HCT116 (cell line): Measurements from ENCODE around the gene TBC1D19. TPM values are rescaled to one million over a fixed set of nuclear protein-coding genes. Genes with fewer than 3 reads are reported as not detected.
"Not testable (repeated sequence)": the region's sequence is repeated elsewhere in the genome, so short reads cannot be mapped to it uniquely, and the experiment has no call there.

Source experiments
- ATAC-seq: fragments of 200-7000 bp; cut with Tn5 transposase; 2 replicates; pipeline ENCODE4 v1.9.1; 2020; ENCODE audit warnings: mild to moderate bottlenecking, moderate library complexity
- BruUV-seq: library from RNA; stranded (reverse); fragments of 400-500 nt; replicated peaks from 2 replicates; lab custom pipeline; 2021; lab: Mats Ljungman, UMichigan
- CTCF ChIA-PET: fragments of 300-600 bp; sonication (Branson Sonifier 250); formaldehyde crosslinking; loops from one replicate; lab custom pipeline; 2021; ENCODE audit warnings: antibody characterized with exemption; lab: Charles Lee
- POLR2A ChIA-PET: fragments of 300-600, 350-600 bp; sonication (Branson Sonifier 250); formaldehyde crosslinking; loops from one replicate; lab custom pipeline; 2021; ENCODE audit warnings: antibody characterized with exemption; lab: Charles Lee
- RAD21 ChIA-PET, 2 experiments: fragments of 300-600 bp; sonication (Branson Sonifier 250); formaldehyde crosslinking; loops; one replicate each; lab custom pipeline; 2023; ENCODE audit warnings: low total read pairs in 2 of 2; ENCODE audit not compliant: uncharacterized antibody in 2 of 2, unreplicated experiment in 2 of 2, low non-redundant PET in 1 of 2; lab: Charles Lee
- DNase-seq: peaks from one replicate; pipeline ENCODE4 v3.0.0-alpha.2; 2010; ENCODE audit warnings: low read depth, low spot score
- H2AFZ ChIP-seq: fragments of 200-600 bp; shearing (Covaris generic), sonication (generic); 2 replicates; pipeline ENCODE4 v1.6.1; 2017; ENCODE audit warnings: low read depth, mixed run types, mixed read lengths, antibody characterized with exemption, low read length; ENCODE audit not compliant: poor library complexity, severe bottlenecking
- H3K27ac ChIP-seq: 2 replicates; pipeline ENCODE4 v1.5.1; 2012; ENCODE audit warnings: low read depth, low read length
- H3K27me3 ChIP-seq: fragments of 200-600 bp; sonication (generic); 2 replicates; pipeline ENCODE4 v1.6.1; 2016; ENCODE audit warnings: mixed run types, low read length, mixed read lengths; ENCODE audit not compliant: insufficient read depth
- H3K36me3 ChIP-seq, 2 experiments: fragments of 200-500 bp in 1 of 2; fragments of 200-600 bp in 1 of 2; sonication (Bioruptor generic) in 1 of 2; sonication (generic) in 1 of 2; 2 replicates each; pipeline versions ENCODE4 v1.5.1 to v1.6.1; 2014 to 2016; ENCODE audit warnings: low read length in 2 of 2, inconsistent platforms in 1 of 2, mixed read lengths in 1 of 2, mixed run types in 1 of 2; ENCODE audit not compliant: insufficient read depth in 2 of 2, control insufficient read depth in 1 of 2
- H3K4me1 ChIP-seq, 2 experiments: fragments of 200-600 bp in 1 of 2; sonication (generic) in 1 of 2; 2 replicates each; pipeline versions ENCODE4 v1.5.1 to v1.6.1; 2012 to 2017; ENCODE audit warnings: low read length in 2 of 2, inconsistent platforms in 1 of 2, mild to moderate bottlenecking in 1 of 2, mixed read lengths in 1 of 2, mixed run types in 1 of 2, moderate library complexity in 1 of 2; ENCODE audit not compliant: insufficient read depth in 2 of 2, control insufficient read depth in 1 of 2
- H3K4me2 ChIP-seq: fragments of 200-600 bp; sonication (generic); 2 replicates; pipeline ENCODE4 v1.6.1; 2017; ENCODE audit warnings: mixed run types, low read length, mixed read lengths
- H3K4me3 ChIP-seq, 2 experiments: fragments of 200-600 bp in 1 of 2; sonication (generic) in 1 of 2; replicated peaks in 1 of 2; 2 replicates each; pipeline ENCODE4 v1.5.1; 2011 to 2016; ENCODE audit warnings: low read length in 2 of 2, control low read depth in 1 of 2, low read depth in 1 of 2, mild to moderate bottlenecking in 1 of 2, mixed read lengths in 1 of 2, mixed run types in 1 of 2
- H3K79me2 ChIP-seq: fragments of 200-600 bp; sonication (generic); 2 replicates; pipeline ENCODE4 v1.6.1; 2017; ENCODE audit warnings: mild to moderate bottlenecking, mixed run types, low read length, moderate library complexity, mixed read lengths; ENCODE audit not compliant: insufficient read depth
- H3K9ac ChIP-seq: fragments of 200-600 bp; sonication (generic); 2 replicates; pipeline ENCODE4 v1.6.1; 2016; ENCODE audit warnings: low read length, mixed read lengths
- H3K9me2 ChIP-seq: fragments of 200-600 bp; sonication (generic), shearing (Covaris generic); 2 replicates; pipeline ENCODE4 v1.6.1; 2017; ENCODE audit warnings: mixed run types, mild to moderate bottlenecking, moderate library complexity; ENCODE audit not compliant: insufficient read depth
- H3K9me3 ChIP-seq, 2 experiments: fragments of 200-500 bp in 1 of 2; fragments of 200-600 bp in 1 of 2; sonication (Bioruptor generic) in 1 of 2; sonication (generic) in 1 of 2; 2 replicates each; pipeline ENCODE4 v1.6.1; 2014 to 2017; ENCODE audit warnings: low read length in 2 of 2, mixed read lengths in 2 of 2, inconsistent platforms in 1 of 2, low read depth in 1 of 2, mild to moderate bottlenecking in 1 of 2, mixed run types in 1 of 2, moderate library complexity in 1 of 2; ENCODE audit not compliant: control insufficient read depth in 1 of 2, insufficient read depth in 1 of 2
- H4K20me1 ChIP-seq: fragments of 200-600 bp; sonication (generic), shearing (Covaris generic); 2 replicates; pipeline ENCODE4 v1.6.1; 2017; ENCODE audit warnings: mixed run types, mild to moderate bottlenecking, moderate library complexity; ENCODE audit not compliant: insufficient read depth
- ATF3 ChIP-seq: IDR thresholded peaks from 2 replicates; pipeline ENCODE4 v1.6.1; 2012
- CBX3 ChIP-seq: IDR thresholded peaks from 2 replicates; pipeline ENCODE4 v1.6.1; 2012; ENCODE audit warnings: low read depth
- ELF1 ChIP-seq: IDR thresholded peaks from 2 replicates; pipeline ENCODE4 v1.6.1; 2012; ENCODE audit warnings: low read depth, borderline replicate concordance
- EZH2phosphoT487 ChIP-seq: fragments of 200-600 bp; IDR thresholded peaks from 2 replicates; pipeline ENCODE4 v1.6.1; 2018; ENCODE audit warnings: antibody characterized with exemption, borderline replicate concordance
- JUND ChIP-seq: IDR thresholded peaks from 2 replicates; pipeline ENCODE4 v1.6.1; 2012
- MAX ChIP-seq: IDR thresholded peaks from 2 replicates; pipeline ENCODE4 v1.6.1; 2012
- POLR2A ChIP-seq: IDR thresholded peaks from 2 replicates; pipeline ENCODE4 v1.7.0; 2011; ENCODE audit warnings: borderline replicate concordance; ENCODE audit not compliant: insufficient read depth, insufficient read length; ENCODE audit errors: extremely low read depth
- POLR2AphosphoS5 ChIP-seq: IDR thresholded peaks from 2 replicates; pipeline ENCODE4 v1.6.1; 2011; ENCODE audit warnings: mild to moderate bottlenecking, low read depth, low read length, moderate library complexity
- SIN3A ChIP-seq: IDR thresholded peaks from 2 replicates; pipeline ENCODE4 v1.6.1; 2012; ENCODE audit warnings: low read depth
- ZBTB33 ChIP-seq: IDR thresholded peaks from 2 replicates; pipeline ENCODE4 v1.6.1; 2011; ENCODE audit warnings: mild to moderate bottlenecking, low read length, moderate library complexity; ENCODE audit not compliant: insufficient replicate concordance; ENCODE audit errors: extremely low read depth
- intact Hi-C: fragments of 100-400 bp; cut with micrococcal nuclease; formaldehyde crosslinking; loops from 2 replicates; pipeline ENCODE4 v1.10.0; 2022
- total RNA-seq: library from RNA; stranded (reverse); gene quantifications from one replicate; pipeline ENCODE4 v1.2.1, GENCODE V29; 2021; ENCODE audit not compliant: unreplicated experiment

Gene TBC1D19
- total RNA-seq, 1 experiment from 2014 or later: 25.4 TPM

GRCh38 chr4:26692014-26692726 lies 108.3 kb downstream of the TBC1D19 start (continued):
- TF ChIP-seq EZH2phosphoT487 (no peak), JUND (no peak), SIN3A (no peak), POLR2AphosphoS5 (no peak), ZBTB33 (no peak), ATF3 (no peak), ELF1 (no peak), MAX (no peak), POLR2A (no peak), CBX3 (no peak)

- RAD21 ChIA-PET, POLR2A ChIA-PET, H3K27ac ChIP-seq, H3K9ac ChIP-seq, intact Hi-C loops, H3K79me2 ChIP-seq, H3K9me2 ChIP-seq, H3K9me3 ChIP-seq, H3K4me1 ChIP-seq, H3K4me2 ChIP-seq, H3K27me3 ChIP-seq, H3K4me3 ChIP-seq, H2AFZ ChIP-seq, BruUV-seq, H4K20me1 ChIP-seq, H3K36me3 ChIP-seq, ATAC-seq, DNase-seq, CTCF ChIA-PET: not testable (repeated sequence)
These were observed 110.2 kb downstream of the TBC1D19 start for GRCh38 chr4:26694131-26694530.
